H1 (cell line): ENCODE measurements around the gene NKPD1. TPM values are rescaled to one million over a fixed set of nuclear protein-coding genes. Genes with fewer than 3 reads are reported as not detected.

Experiments
- CTCF ChIA-PET: fragments of 300-600 bp; sonication (Branson Sonifier 250); formaldehyde crosslinking; loops from one replicate; lab custom pipeline; 2021; ENCODE audit not compliant: partially characterized antibody; lab: Charles Lee
- POLR2A ChIA-PET: fragments of 300-600 bp; sonication (Branson Sonifier 250); formaldehyde crosslinking; loops from one replicate; lab custom pipeline; 2021; ENCODE audit warnings: inconsistent platforms; ENCODE audit not compliant: partially characterized antibody; lab: Charles Lee
- DNase-seq, 2 experiments: peaks; one replicate each; pipeline versions ENCODE4 v3.0.0 to v3.0.0-alpha.2; 2010 to 2022; ENCODE audit warnings: low spot score in 2 of 2, low read depth in 1 of 2, mixed read lengths in 1 of 2
- FAIRE-seq: peaks from 2 replicates; lab custom pipeline; 2011; peaks lifted over from hg19 to GRCh38; lab: Jason Lieb, UNC
- H2AFZ ChIP-seq: 2 replicates; pipeline ENCODE4 v1.8.1; 2012; ENCODE audit warnings: low read length, inconsistent platforms
- H2AK5ac ChIP-seq: 2 replicates; pipeline ENCODE4 v1.6.1; 2013; ENCODE audit warnings: low read depth, low read length
- H2BK120ac ChIP-seq: replicated peaks from 2 replicates; pipeline ENCODE3; 2013; ENCODE audit warnings: low read depth, low read length, inconsistent platforms
- H2BK12ac ChIP-seq: 2 replicates; pipeline ENCODE4 v1.6.1; 2013; ENCODE audit warnings: low read depth, low read length
- H2BK15ac ChIP-seq: 2 replicates; pipeline ENCODE4 v1.6.1; 2013; ENCODE audit warnings: low read length
- H2BK20ac ChIP-seq: 2 replicates; pipeline ENCODE4 v1.6.1; 2013; ENCODE audit warnings: low read length
- H2BK5ac ChIP-seq: 2 replicates; pipeline ENCODE4 v1.6.1; 2013; ENCODE audit warnings: low read depth, low read length
- H3K14ac ChIP-seq: 2 replicates; pipeline ENCODE4 v1.6.1; 2013; ENCODE audit warnings: inconsistent platforms; ENCODE audit not compliant: insufficient read length
- H3K18ac ChIP-seq: 2 replicates; pipeline ENCODE4 v1.6.1; 2013; ENCODE audit warnings: low read length; ENCODE audit errors: extremely low read depth
- H3K23ac ChIP-seq: 2 replicates; pipeline ENCODE4 v1.6.1; 2013; ENCODE audit warnings: inconsistent platforms; ENCODE audit not compliant: insufficient read length
- H3K23me2 ChIP-seq: 2 replicates; pipeline ENCODE4 v1.6.1; 2013; ENCODE audit warnings: low read depth, low read length
- H3K27ac ChIP-seq: 2 replicates; pipeline ENCODE4 v1.6.1; 2011; ENCODE audit warnings: low read depth, low read length, inconsistent platforms
- H3K27me3 ChIP-seq, 4 experiments: replicated peaks in 1 of 4; 1 replicate in 1 of 4; 2 replicates in 3 of 4; pipeline versions ENCODE4 v1.6.1 to v1.8.1; 2011 to 2013; ENCODE audit warnings: low read length in 3 of 4, mild to moderate bottlenecking in 3 of 4, inconsistent platforms in 2 of 4, mixed read lengths in 2 of 4, moderate library complexity in 1 of 4; ENCODE audit not compliant: control insufficient read depth in 3 of 4, insufficient read depth in 3 of 4; ENCODE audit errors: extremely low read depth in 1 of 4
- H3K36me3 ChIP-seq, 4 experiments: 2 replicates each; pipeline versions ENCODE4 v1.6.1 to v1.8.1; 2011 to 2013; ENCODE audit warnings: mild to moderate bottlenecking in 4 of 4, low read length in 3 of 4, moderate library complexity in 2 of 4, control low read depth in 1 of 4, inconsistent platforms in 1 of 4; ENCODE audit not compliant: insufficient read depth in 4 of 4, control insufficient read depth in 2 of 4
- H3K4ac ChIP-seq: replicated peaks from 2 replicates; pipeline ENCODE3; 2013; ENCODE audit warnings: low read length, low read depth, mixed read lengths, inconsistent platforms; ENCODE audit not compliant: insufficient read length
- H3K4me1 ChIP-seq, 4 experiments: replicated peaks in 1 of 4; 1 replicate in 1 of 4; 2 replicates in 3 of 4; pipeline versions ENCODE4 v1.6.1 to v1.8.1; 2011 to 2013; ENCODE audit warnings: low read length in 3 of 4, inconsistent platforms in 2 of 4, mixed read lengths in 1 of 4; ENCODE audit not compliant: insufficient read depth in 4 of 4, control insufficient read depth in 3 of 4
- H3K4me2 ChIP-seq, 2 experiments: 2 replicates each; pipeline versions ENCODE4 v1.6.1 to v1.8.1; 2011 to 2013; ENCODE audit warnings: low read depth in 2 of 2, low read length in 2 of 2, control low read depth in 1 of 2, inconsistent platforms in 1 of 2, mild to moderate bottlenecking in 1 of 2; ENCODE audit not compliant: insufficient read depth in 1 of 2
- H3K4me3 ChIP-seq, 4 experiments: fragments of 200-600, 300-600 bp in 1 of 4; sonication (generic), shearing (Covaris generic), sonication (Bioruptor Twin) in 1 of 4; 2 replicates each; pipeline versions ENCODE4 v1.5.1 to v1.8.1; 2011 to 2016; ENCODE audit warnings: low read length in 4 of 4, low read depth in 3 of 4, control low read depth in 2 of 4, inconsistent platforms in 2 of 4, mild to moderate bottlenecking in 2 of 4, mixed read lengths in 1 of 4, moderate library complexity in 1 of 4; ENCODE audit not compliant: insufficient read depth in 2 of 4; ENCODE audit errors: extremely low read depth in 1 of 4
- H3K56ac ChIP-seq: replicated peaks from 2 replicates; pipeline ENCODE3; 2013; ENCODE audit warnings: low read depth, mild to moderate bottlenecking, mixed read lengths, low read length, inconsistent platforms; ENCODE audit not compliant: insufficient read length
- H3K79me1 ChIP-seq: 2 replicates; pipeline ENCODE4 v1.6.1; 2013; ENCODE audit warnings: low read depth, low read length, control low read depth
- H3K79me2 ChIP-seq, 2 experiments: 2 replicates each; pipeline versions ENCODE4 v1.6.1 to v1.8.1; 2012 to 2013; ENCODE audit warnings: low read length in 2 of 2, mild to moderate bottlenecking in 2 of 2, inconsistent platforms in 1 of 2; ENCODE audit not compliant: insufficient read depth in 2 of 2, control insufficient read depth in 1 of 2
- H3K9ac ChIP-seq, 4 experiments: replicated peaks in 1 of 4; 1 replicate in 1 of 4; 2 replicates in 3 of 4; pipeline versions ENCODE4 v1.6.1 to v1.8.1; 2011 to 2013; ENCODE audit warnings: low read depth in 3 of 4, low read length in 3 of 4, control low read depth in 2 of 4, mild to moderate bottlenecking in 2 of 4, moderate library complexity in 2 of 4, inconsistent platforms in 1 of 4; ENCODE audit errors: extremely low read depth in 1 of 4
- H3K9me3 ChIP-seq, 2 experiments: 2 replicates each; pipeline versions ENCODE4 v1.6.1 to v1.8.1; 2012 to 2013; ENCODE audit warnings: mild to moderate bottlenecking in 2 of 2, moderate library complexity in 2 of 2, control low read depth in 1 of 2, inconsistent platforms in 1 of 2, low read depth in 1 of 2, low read length in 1 of 2, mixed read lengths in 1 of 2; ENCODE audit not compliant: insufficient read depth in 2 of 2
- H4K20me1 ChIP-seq, 2 experiments: replicated peaks in 1 of 2; 2 replicates each; pipeline versions ENCODE3 to v1.8.1; 2011 to 2013; ENCODE audit warnings: inconsistent platforms in 2 of 2, low read length in 2 of 2, mild to moderate bottlenecking in 1 of 2; ENCODE audit not compliant: insufficient read depth in 2 of 2, control insufficient read depth in 1 of 2
- H4K5ac ChIP-seq: 2 replicates; pipeline ENCODE4 v1.6.1; 2013; ENCODE audit warnings: low read length, low read depth, mixed read lengths, inconsistent platforms; ENCODE audit not compliant: insufficient read length
- H4K8ac ChIP-seq: 2 replicates; pipeline ENCODE4 v1.8.0; 2013; ENCODE audit warnings: mild to moderate bottlenecking, moderate library complexity, low read length, inconsistent platforms; ENCODE audit not compliant: insufficient read depth; ENCODE audit errors: extremely low read depth
- H4K91ac ChIP-seq: replicated peaks from 2 replicates; pipeline ENCODE3; 2013; ENCODE audit warnings: low read length, mixed read lengths, inconsistent platforms; ENCODE audit not compliant: insufficient read length
- ATF2 ChIP-seq: IDR thresholded peaks from 2 replicates; pipeline ENCODE4 v1.6.1; 2012; ENCODE audit warnings: low read length, inconsistent platforms
- BACH1 ChIP-seq: IDR thresholded peaks from 2 replicates; pipeline ENCODE4 v1.6.1; 2012; ENCODE audit warnings: low read length, improper control_type of control experiment
- BRCA1 ChIP-seq: IDR thresholded peaks from 2 replicates; pipeline ENCODE4 v1.6.1; 2012; ENCODE audit warnings: low read depth, low read length, improper control_type of control experiment
- EZH2 ChIP-seq: fragments of 200-600 bp; sonication (generic); IDR thresholded peaks from 2 replicates; pipeline ENCODE4 v1.7.1; 2012; ENCODE audit warnings: low read depth, mild to moderate bottlenecking, moderate library complexity, low read length, inconsistent platforms; ENCODE audit not compliant: severe bottlenecking
- GABPA ChIP-seq: IDR thresholded peaks from 2 replicates; pipeline ENCODE4 v1.6.1; 2011; ENCODE audit warnings: mild to moderate bottlenecking, low read length, moderate library complexity, borderline replicate concordance; ENCODE audit not compliant: insufficient read depth
- MAFK ChIP-seq: IDR thresholded peaks from 2 replicates; pipeline ENCODE4 v1.6.1; 2012; ENCODE audit warnings: low read depth, mild to moderate bottlenecking, improper control_type of control experiment, low read length
- NANOG ChIP-seq: IDR thresholded peaks from 2 replicates; pipeline ENCODE4 v1.6.1; 2011; ENCODE audit warnings: low read length, low read depth, mild to moderate bottlenecking, inconsistent platforms; ENCODE audit not compliant: insufficient read depth, poor library complexity, severe bottlenecking
- RAD21 ChIP-seq, 2 experiments: IDR thresholded peaks in 1 of 2; conservative IDR thresholded peaks in 1 of 2; 2 replicates each; pipeline ENCODE4 v1.6.1; 2011; ENCODE audit warnings: low read depth in 2 of 2, low read length in 2 of 2, improper control_type of control experiment in 1 of 2, inconsistent platforms in 1 of 2, mild to moderate bottlenecking in 1 of 2, moderate library complexity in 1 of 2
- YY1 ChIP-seq: IDR thresholded peaks from 2 replicates; pipeline ENCODE4 v1.6.1; 2011; ENCODE audit warnings: low read depth, mild to moderate bottlenecking, low read length
- WGBS, 2 experiments: shearing (Covaris generic) in 1 of 2; methylation state at CpG; one replicate each; pipeline versions ENCODE4 v1.1.6 to v1.1.7; 2013 to 2015; ENCODE audit warnings: low lambda C conversion rate in 2 of 2, mixed read lengths in 2 of 2, inconsistent platforms in 1 of 2, low coverage in 1 of 2, missing lambda C conversion rate in 1 of 2; ENCODE audit not compliant: insufficient replicate concordance in 2 of 2, insufficient coverage in 1 of 2, insufficient read length in 1 of 2; ENCODE audit errors: extremely low coverage in 1 of 2, missing lambda C conversion rate in 1 of 2; 5-methylcytosine and 5-hydroxymethylcytosine counted together
- polyA plus RNA-seq, 7 experiments: library from polyadenylated mRNA; depleted of rRNA in 3 of 7; stranded (reverse) in 5 of 7; unstranded in 2 of 7; fragments of >200 nt in 5 of 7; fragments of 200-250 nt in 2 of 7; gene quantifications; 1 replicate in 5 of 7; 2 replicates in 1 of 7; 4 replicates in 1 of 7; pipeline versions ENCODE4 v1.2.1 to v1.2.3, GENCODE V29; 2011 to 2013; ENCODE audit warnings: missing spikeins in 2 of 7, mixed read lengths in 2 of 7
- total RNA-seq: library from RNA; stranded (reverse); fragmentation: NEBNext Ultra II Directional; extraction: Animal tissue kit (Norgen Biotek cat#: 25700); gene quantifications from 2 replicates; pipeline ENCODE4 v1.2.1, GENCODE V29; 2021

The NKPD1 gene
- total and polyA plus RNA-seq, 2 of the 8 experiments (the other 6 are each of a cell fraction or from before 2014, with no cell fraction given): 0.30 to 0.39 TPM

- ChIA-PET CTCF (interaction anchor here (0.7 to 8.1 kb wide), 42 partner anchors 9 to 339 kb away, joined by 3 to 54 read pairs (median 4); partner anchors contain the start of genes BLOC1S3, MARK4, NKPD1 and TRAPPC6A), POLR2A (interaction anchor here (0.8 to 1.6 kb wide), 3 partner anchors 9 to 35 kb away, joined by 3 to 8 read pairs (median 3); partner anchors contain the start of genes BLOC1S3 and TRAPPC6A)
- H3K9ac ChIP-seq: no peak overlapping the region; a peak in 2 of 7 replicates
- DNase-seq: peak in 1 of 2 experiments; percentile 61
- H3K18ac ChIP-seq: no peak overlapping the region
- no peak overlapping the region for H3K27ac ChIP-seq
- no peak overlapping the region for H3K14ac ChIP-seq
- H2BK15ac ChIP-seq: no peak overlapping the region; the same call in 1 of the 2 replicates
- no peaks in the 10 kb centered on the region; a peak in 1 of 7 replicates for H3K27me3 ChIP-seq
- peak overlapping the region; percentile 97; the same call in 1 of the 2 replicates for H2AFZ ChIP-seq
- H4K91ac ChIP-seq: no peak overlapping the region
- H4K5ac ChIP-seq: no peak overlapping the region
- H2BK20ac ChIP-seq: no peak overlapping the region
- H3K4ac ChIP-seq: no peak overlapping the region
- no peaks in the 10 kb centered on the region for H3K9me3 ChIP-seq
- H4K20me1 ChIP-seq: no peaks in the 10 kb centered on the region
- H3K79me1 ChIP-seq: no peaks in the 10 kb centered on the region
- H2BK12ac ChIP-seq: no peak overlapping the region
- 41% methylated on average over 12 of the region's 12 CpGs; no CpG with 5 or more reads in 1 of the 2 experiments for WGBS, 2 experiments
- H3K4me2 ChIP-seq: peak overlapping the region in 1 of 2 experiments; percentile 48; a peak in 3 of 4 replicates
- H3K79me2 ChIP-seq: no peaks in the 10 kb centered on the region
- H3K56ac ChIP-seq: no peak overlapping the region
- no peaks in the 10 kb centered on the region for H3K36me3 ChIP-seq
- 0 out of 2 replicates have a peak overlapping the region, but pooled peaks have one; percentile 38 for H4K8ac ChIP-seq
- no peak overlapping the region for H2BK120ac ChIP-seq
- no peak overlapping the region for H3K4me3 ChIP-seq
- no peaks in the 10 kb centered on the region for H3K23me2 ChIP-seq
- peak; percentile 90 for FAIRE-seq
- H2BK5ac ChIP-seq: no peak overlapping the region
- no peak overlapping the region for H2AK5ac ChIP-seq
- no peak overlapping the region for H3K23ac ChIP-seq
- peaks cover 0 to 3% (median 2%) of the 10 kb centered on the region in 4 experiments; a peak in 3 of 7 replicates for H3K4me1 ChIP-seq
- TF ChIP-seq BRCA1 (no peak), NANOG (no peak), BACH1 (no peak), YY1 (no peak; the same call in 1 of the 2 replicates), GABPA (no peak), ATF2 (no peak), MAFK (no peak), EZH2 (no peak), RAD21 (IDR thresholded peaks at IDR 0.05 in 1 of 2, conservative IDR thresholded peaks at IDR 0.05 in 1 of 2; ENCODE audit: low read depth in 2 of 2, low read length in 2 of 2) (peak; percentile 65 to 75)
Observed at GRCh38 chr19:45187421-45188100, 26.8 kb upstream of the NKPD1 start.
